Effector CD4-positive, alpha-beta T cell (primary cell): Measurements from ENCODE around the gene LHX4.

ENCODE experiments used
- DNase-seq: peaks from one replicate; pipeline ENCODE4 v3.0.0-alpha.2; 2020

The LHX4 gene

DNA sequence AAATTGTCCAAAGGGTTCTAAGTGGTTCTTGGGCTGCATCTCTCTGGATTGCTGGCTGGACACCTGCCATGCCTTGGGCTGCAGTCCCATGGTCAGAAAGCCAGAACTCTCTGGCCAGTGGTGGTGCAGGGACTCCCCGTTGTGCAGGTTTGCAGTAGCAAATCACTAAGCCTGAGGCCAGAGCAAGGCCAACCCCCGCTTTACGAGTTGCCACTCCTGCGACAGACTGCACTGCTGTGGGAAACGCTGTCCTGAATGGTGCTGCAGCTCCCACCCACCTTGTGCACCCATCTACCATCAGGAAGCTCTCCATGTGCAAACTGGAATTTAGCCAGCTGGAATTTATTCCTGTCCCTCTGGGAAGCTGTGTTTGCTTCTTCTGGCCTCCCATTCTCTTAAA lies 45.7 kb downstream of the LHX4 start:
- no peak for DNase-seq

DNA sequence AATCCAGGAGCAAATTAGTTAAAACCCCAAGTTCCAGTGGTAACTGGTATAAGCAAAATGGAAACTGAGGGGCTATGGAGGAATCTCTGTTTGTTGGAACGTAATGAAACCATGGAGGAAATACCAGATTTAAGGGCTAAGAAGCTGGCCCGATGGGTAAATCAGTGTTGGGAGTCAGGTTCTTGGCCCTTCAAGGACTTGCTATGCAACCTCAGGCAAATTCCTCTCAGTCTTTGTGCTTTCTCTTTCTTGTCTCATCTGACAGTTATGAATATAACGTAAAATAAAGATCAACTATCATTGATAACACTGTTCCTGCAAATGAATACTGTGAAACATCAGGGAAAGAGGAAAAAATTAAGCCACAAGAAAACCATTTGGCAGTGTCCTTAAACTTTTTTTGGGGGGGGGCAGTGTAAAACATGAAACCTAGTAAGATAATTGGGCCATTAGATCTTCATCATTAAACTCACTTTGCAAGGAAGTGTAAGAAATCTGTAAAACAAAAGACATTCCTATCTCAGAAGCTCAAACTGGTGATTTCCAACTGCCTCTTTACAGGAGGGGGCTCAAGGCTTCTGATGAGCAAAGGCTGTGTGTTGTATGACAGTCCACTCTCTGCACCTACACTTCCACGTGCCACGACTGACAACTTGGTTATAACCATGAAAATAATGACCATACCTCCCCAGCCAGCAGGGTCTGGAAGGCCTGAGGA lies 47.6 kb downstream of the LHX4 start:
- no peak for DNase-seq

DNA sequence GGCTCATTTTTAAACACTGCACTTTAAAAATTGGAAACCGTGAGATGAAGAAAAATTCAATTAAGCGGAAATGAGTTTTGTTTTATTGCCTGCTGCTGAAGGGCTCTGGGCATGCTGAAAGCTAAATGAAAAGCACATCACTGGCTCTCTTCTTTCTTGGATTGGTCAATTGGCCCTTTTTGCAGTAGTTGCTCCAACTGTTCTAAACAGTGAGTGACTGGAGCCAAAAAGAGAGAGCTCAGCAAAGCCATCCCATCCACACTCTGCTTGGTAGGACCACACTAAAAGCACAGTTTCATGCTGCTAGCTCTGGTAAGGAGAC lies 48.1 kb downstream of the LHX4 start:
- no peak for DNase-seq

DNA sequence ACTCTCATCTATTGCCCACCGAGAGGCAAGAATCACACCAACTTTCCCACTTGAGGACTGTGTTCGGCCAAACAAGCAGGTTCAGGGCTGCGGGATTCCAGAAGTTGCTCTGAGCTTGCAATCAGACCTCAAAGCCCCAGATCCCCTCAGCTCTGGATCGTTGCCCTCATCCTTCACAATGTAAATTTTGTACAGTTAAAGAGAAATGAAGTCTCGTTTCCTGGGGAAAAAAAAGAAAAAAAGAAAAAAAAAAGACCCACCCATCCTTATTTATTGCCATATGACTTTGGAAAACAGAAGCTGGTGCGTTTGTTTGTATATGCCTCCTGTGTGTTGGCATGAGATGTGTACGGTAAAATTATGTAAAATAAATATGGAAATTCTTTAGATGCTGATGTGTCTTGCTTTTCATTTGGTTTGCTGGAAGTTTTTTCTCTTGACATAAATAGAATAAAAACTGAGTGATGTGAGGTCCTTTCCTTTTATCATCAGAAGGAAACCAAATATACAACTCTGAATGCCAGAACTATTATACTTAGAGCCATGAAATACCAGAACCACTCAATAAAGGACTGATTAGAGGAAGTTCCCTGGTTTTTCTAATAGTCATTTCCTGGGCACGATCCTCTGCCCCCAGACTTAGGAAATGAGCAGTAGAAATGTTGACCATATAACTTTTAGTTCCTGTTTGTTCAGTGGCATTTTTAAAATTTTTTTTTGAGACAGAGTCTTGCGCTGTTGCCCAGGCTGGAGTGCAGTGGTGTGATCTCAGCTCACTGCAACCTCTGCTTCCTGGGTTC lies 48.7 kb downstream of the LHX4 start:
- DNase-seq = no peak

DNA sequence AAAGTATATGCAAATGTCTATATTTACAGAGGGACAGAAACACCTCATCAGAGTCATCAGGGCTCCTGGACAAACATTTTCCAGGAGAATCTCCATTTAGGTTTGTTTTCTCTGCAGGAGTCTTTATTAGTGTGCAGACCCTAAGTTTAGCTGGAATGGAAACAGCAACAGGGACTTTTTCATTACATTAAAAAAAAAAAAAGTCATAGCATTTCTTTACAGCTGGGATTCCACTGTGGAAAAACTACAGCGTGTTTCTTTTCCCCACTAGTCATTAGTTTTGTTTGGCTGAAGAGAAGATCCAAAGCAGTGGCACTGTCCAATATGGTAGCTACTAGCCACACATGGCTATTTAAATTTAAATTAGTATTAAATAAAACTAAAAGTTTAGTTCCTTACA lies 49.6 kb downstream of the LHX4 start:
- DNase-seq = no peak

DNA sequence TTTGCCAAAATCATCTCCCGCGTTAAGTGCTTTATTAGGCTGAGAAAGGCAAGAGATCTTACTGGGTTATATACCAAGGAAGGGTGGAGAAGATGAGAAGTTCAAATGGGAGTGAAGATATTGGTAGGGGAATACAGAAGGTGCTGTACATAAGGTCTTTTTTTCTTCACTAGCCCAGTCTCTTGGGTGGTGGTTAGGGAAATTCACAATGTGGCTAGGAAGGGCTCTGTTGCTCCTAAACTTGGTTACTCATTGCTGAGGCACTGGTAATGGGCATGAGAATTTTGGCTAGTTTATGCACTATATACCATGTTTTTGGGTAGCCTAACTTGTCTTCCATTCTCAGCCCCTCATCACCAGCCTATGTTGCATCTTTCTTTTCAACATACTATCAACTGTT lies 50.6 kb downstream of the LHX4 start:
- no peak for DNase-seq

DNA sequence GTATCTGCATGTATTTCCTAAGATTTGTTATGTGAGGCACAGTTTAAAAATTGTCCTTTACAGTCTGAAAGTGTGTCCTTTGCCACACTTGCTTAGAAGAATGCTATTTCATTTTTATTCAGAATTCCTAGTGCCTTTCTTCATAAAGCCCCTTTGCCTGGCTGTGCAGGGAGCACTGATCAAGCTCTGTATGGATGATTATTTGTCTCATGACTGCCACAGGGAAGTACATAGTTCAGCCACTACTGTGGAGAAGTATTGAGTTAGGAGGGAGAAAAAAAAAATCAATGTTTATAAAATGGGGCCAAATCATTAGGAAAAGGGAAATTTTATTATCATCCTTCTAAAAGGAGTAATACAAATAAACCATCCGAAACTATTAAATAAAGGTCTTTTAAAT lies 51.4 kb downstream of the LHX4 start:
- DNase-seq = no peak

DNA sequence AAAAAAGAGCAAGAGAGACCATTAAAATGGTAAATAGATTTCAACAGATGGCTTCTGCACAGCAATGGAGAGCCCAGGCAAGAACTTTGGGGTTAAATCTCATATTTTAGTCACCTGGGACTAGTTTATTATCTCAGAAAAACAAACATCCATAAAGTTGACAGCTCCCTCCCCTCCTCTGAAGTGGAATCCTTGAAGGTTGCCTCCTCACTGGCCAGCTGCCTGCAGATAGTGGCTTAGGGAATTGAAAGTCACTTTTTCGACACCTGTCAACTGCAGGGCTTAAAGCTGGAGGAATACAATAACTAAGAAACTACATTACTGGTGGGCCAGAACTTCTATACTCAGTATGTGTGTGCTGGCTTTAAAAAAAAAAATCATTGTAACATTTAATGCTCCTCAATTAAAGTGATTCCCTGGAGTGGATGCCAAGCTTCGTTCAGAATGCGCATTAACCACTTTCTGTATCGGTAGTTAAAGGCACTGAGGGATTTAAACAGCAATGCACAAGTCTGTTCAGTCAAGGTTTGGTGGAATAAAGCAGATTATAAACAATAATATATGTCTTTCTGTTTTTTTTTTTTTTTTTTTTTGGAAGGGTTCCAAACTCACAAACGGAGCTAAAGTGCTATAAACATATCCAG lies 52.5 kb downstream of the LHX4 start:
- DNase-seq = no peak

DNA sequence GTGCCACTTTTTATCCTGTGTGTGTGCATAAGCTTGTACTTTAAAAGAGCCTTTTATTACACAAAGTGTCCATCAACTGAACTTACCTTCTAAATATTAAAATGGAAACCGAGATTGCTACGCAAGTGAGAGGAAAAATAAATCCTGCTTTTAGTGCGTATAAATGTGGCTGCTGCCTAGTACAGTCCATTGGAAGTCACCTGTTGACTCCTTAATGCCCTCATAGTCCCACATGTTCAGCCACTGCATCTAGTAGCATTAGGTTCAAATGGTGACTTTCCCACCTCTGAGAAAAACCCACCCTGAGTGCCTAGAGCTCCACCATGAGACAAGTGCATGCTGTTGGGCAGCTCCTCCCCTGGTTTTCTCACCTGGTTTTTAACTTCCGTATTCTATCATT lies 53.0 kb downstream of the LHX4 start:
- DNase-seq = no peak

DNA sequence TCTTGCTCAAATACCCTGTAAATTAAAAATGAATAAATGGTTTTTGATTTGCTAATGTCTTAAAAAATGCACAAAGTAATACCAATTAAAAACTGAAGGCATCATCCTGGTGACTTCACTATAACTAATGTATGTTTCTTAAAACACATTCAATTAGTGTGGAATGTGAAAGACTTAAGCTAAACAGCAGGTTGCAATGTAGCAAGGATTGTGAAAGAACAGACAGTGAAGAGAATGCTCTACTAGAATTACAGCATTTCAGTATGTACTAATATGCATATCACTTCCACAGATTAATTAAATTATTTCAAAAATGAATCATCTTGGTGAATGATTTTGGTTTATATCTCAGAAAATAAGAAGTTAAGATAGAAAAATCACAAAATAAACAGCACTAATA lies 56.4 kb downstream of the LHX4 start:
- no peak for DNase-seq

DNA sequence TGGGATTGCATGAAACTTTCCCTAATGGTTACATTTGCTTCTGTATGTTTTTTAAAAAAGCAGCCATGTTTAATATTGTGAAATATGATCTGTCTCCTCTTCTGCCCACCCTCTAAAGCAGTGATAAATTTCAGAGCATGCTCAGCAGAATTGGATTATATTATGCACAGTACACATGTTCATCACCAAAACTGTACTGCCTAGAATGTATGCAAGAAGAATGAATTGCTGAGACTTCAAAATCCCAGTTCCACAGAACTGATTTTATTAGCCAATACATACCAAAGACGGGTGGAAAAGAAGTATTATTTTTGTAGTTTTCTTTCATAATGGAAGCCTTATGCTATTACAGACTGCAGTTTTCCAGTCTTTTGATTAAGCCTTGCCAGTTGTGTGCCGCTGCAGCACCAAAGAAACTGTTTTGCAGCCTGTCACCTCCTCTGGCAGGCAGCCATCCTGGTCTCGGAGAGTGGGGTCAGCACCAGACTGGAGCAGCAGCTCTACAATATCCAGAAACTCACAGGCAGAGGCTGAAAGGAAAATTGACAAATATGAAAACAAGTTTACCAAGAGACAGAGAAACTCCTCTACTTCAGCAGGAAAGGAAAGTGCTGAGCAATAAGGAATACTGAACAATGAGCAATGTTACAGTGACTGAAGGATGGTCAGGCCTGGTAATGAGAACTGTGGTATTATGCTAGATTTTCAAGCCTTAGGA lies 58.1 kb downstream of the LHX4 start:
- no peak for DNase-seq

DNA sequence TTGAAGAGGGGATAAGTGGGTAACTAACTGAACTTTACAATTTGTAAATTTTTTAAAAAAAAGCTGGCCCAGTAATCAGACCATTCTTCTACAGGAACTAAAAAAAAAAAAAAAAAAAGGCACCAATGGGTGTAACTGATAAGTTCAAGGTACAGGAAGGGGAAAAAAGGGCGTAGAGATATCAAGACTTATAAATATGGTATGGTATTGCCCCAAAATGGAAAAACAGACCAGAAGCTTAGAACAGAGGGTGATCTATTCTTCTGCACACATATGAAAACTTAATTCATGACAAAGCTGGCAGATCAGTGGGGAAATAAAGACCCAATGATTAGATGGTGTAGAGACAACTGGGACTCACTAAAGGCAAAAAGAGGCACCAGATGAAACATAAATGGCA lies 58.9 kb downstream of the LHX4 start:
- no peak for DNase-seq

DNA sequence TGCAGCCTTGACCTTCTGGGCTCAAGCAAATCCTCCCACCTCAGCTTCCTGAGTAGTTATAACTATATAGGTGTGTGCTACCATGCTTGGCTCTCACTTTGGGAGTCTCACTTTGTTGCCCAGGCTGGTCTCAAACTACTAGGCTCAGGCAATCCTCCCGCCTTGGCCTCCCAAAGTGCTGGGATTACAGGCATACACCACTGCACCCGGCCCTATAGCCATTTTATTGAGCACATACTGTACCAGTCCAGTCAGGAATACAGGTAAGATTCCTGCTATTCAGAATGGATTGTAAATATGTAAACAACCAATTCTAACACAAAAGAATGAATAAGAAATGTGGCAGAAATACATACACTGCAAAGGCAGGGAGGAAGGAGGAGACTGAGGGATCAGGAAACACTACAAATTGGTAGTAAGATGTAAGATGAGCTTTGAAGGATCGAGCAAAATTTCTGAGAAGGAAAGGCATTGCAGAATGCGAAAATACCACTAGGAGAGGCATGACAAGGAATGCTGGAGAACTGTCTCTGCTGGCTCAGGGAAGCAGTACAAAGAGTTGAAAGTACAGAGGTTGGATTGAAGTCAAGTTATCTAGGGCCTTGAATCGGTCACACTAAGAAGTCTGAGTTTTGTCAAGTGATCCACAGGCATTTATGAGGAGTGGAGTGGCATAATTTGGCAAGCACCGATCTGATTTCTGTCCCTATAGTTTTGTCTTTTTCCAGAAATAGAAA lies 60.4 kb downstream of the LHX4 start:
- no peak for DNase-seq

DNA sequence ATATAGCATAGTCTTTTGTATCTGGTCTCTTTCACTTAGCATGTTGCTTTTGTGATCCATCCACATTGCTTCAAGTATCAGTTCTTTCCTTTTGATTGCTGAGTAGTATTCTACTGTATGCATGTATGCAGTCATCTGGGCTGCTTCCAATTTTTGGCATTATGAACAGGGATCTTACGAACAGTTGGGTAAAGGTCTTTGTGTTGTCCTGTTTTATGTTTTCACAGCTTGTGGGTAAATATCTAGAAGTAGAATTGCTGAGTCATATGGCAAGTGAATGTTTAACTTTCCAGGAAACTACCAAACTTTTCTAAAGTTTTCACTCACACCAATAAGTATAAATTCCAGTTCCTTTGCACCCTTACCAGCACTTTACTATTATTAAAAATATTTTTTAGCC lies 60.9 kb downstream of the LHX4 start:
- DNase-seq = no peak

DNA sequence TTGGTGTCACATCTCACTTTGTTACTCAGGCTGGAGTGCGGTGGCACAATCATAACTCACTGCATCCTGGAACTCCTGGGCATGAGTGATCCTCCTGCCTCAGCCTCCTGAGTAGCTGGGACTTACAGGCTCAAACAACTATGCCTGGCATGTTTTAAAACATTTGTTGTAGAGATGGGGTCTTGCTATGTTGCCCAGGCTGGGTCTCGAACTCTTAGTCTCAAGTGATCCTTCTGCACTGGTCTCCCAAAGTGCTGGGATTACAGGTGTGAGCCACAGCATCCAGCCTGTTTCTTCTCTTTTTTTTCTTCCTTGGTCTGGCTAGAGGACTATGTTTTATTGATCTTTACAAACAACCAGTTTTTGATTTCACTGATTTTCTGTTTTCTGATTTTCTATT lies 64.6 kb downstream of the LHX4 start:
- DNase-seq = no peak

DNA sequence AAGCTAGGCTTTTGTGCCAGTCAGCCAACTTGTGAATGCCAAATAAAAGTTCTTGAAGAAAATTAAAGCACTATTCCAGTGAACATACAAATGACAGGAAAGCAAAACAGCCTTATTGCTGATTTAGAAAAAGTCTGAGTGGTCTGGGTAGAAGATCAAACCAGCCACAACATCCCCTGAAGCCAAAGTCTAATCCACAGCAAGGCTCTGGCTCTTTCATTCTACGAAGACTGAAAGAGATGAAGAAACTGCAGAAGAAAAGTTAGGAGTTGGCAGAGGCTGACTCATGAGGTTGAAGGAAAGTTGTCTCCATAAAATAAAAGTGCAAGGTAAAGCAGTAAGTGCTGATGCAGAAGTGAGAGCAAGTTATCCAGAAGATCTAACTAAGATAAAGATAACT lies 65.9 kb downstream of the LHX4 start:
- no peak for DNase-seq

DNA sequence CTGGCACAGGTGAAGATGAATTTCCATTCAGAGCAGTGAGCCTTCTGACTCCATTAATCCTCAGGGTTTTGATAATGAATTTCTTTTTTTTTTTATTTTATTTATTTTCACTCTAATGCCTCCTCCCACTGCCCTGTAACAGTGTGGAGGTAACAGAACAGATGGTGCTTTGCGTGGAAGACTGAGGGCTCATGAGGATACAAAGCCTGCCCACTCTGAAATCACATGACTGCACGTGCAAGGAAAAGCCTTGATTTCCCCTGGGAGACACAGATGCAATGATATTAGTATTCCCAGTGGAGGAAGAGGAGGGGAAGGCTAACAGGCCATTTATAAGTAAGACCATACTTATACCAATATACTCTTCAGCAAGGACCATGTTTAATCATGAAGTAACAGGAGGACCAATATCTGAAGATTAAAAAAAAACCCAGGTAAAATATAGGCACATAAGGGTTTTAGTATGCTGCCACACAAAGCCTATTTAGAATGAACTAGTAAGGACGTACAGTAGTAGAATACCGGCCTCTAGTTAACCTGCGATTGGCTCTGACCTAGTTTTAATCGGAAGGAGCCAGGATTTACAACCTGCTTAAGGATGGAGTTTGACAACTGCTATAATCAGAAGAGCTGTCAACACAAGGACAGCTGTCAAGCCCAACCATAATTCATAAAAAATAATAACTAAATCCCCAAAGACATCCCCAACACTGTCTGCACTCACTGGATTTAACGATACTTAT lies 69.6 kb downstream of the LHX4 start:
- no peak for DNase-seq

DNA sequence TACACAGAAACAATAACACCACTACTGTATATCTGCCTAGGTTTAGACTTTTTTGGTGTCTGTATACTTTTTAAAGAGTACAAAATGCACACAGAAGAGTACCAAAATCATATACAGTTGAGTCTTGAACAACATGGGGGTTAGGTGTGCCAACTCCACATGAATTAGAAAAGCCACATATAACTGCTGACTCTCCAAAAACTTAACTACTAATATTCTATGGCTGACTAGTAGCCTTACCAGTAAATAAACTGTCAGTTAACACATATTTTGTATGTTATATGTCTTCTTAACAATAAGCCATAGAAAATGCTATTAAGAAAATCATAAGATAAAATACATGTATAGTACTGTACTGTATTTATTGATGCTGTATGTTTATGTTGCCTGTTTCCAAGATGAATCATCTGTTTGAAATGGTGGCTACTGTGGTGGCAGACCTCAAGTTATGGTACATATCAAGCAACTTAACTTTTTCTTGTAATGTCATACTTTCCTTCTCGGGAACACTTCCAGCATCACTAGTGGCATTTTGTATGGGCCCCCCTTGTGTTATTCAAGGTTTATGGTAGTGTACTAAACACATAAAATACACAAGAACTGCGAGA lies 71.2 kb downstream of the LHX4 start:
- no peak for DNase-seq

DNA sequence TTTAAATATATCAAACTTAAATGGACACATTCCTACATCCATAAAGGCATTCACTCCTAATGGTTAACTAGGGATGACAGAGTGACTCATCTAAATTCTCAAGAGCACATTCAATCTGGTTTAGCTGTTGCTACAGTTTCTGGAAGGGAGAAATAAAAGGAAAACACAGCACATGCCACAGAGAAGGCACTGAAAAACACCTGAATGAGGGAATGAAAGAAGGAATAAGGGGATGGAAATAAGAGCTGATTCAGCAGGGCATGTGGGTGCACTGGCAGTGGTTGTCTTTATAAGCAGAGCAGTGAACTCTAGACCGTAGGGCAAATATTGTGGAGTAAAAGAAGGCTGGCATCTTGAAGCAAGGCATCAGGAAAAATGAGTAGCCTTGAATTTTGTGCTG lies 79.3 kb downstream of the LHX4 start:
- no peak for DNase-seq

DNA sequence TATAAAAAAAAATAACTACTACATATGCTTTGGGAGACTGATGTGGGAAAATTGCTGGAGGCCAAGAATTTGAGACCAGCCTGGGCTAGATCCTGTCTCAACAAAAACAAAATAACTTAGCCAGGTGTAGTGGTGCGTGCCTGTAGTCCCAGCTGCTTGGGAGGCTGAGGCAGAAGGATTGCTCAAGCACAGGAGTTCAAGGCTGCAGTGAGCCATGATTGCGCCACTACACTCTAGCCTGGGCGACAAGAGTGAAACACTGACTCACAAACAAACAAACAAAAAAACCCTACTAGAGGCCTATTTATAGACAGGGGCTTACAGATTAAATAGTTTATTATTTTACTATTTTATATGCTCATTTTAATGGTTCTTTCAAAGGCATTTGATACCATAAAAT lies 80.0 kb downstream of the LHX4 start:
- no peak for DNase-seq

DNA sequence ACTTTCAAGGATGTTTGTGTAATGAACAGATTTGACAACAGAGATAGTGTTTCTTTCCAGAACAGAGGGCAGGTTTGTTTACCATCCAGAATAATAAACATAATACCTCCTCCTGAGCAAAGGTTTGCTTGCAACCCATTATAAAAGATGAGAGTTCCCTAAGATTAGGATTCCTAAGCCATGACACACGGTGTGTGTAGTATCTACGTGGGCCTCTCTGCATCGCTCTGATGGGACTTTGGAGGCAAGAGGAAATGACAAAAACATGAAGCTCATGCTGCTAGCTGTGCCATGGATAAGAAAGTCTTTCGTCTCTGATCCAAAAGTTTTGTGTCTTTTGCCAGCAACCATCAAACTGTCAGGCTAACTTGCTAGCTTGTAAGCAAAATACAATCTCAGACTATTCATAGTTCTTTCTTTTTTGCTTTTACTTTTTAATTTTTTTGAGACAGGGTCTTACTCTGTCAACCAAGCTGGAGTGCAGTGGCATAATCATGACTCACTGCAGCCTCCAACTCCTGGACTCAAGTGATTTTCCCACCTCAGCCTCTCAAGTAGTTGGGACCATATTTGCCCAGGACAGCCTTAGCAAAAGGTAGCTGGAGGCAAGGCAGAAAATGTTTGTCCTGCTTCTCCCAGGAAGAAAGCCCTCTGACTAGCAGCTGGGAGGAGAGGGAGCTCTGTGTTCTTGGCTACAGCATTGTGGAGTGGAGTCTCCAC lies 81.1 kb downstream of the LHX4 start:
- no peak for DNase-seq
